ENCODE data around the gene WDR70.

- TF ChIP-seq RNF2 (IDR thresholded peaks at IDR 0.05; ENCODE audit: borderline replicate concordance, low read depth, low read length, missing control alignments, poor library complexity, severe bottlenecking) (no peak), ATF3 (IDR thresholded peaks at IDR 0.05; ENCODE audit: insufficient read depth, low read depth, low read length) (no peak), CTCF (IDR thresholded peaks at IDR 0.05; ENCODE audit: control extremely low read depth in 1 of 3, insufficient read depth in 1 of 3, low read depth in 1 of 3, low read length in 3 of 3) (no peak), SIN3A (conservative IDR thresholded peaks at IDR 0.05 in 1 of 2, IDR thresholded peaks at IDR 0.05 in 1 of 2; ENCODE audit: low read depth in 1 of 2, low read length in 2 of 2) (no peak)
Measured at GRCh38 chr5:37792975-37793631, 414.0 kb downstream of the WDR70 start.
